Activated effector memory CD4-positive, alpha-beta T cell treated with anti-CD3 and anti-CD28 coated beads, Interleukin-2, amount 50 U/mL, for 16 hours (primary cell): Measurements from ENCODE around the gene PRX.
A peak's percentile ranks its signal among the peaks of the same experiment; 100 is the strongest.
"Not testable (repeated sequence)": the region's sequence is repeated elsewhere in the genome, so short reads cannot be mapped to it uniquely, and the experiment has no call there.

Experiments
- DNase-seq: peaks from one replicate; pipeline ENCODE4 v3.0.0-alpha.2; 2020

Gene PRX

DNA sequence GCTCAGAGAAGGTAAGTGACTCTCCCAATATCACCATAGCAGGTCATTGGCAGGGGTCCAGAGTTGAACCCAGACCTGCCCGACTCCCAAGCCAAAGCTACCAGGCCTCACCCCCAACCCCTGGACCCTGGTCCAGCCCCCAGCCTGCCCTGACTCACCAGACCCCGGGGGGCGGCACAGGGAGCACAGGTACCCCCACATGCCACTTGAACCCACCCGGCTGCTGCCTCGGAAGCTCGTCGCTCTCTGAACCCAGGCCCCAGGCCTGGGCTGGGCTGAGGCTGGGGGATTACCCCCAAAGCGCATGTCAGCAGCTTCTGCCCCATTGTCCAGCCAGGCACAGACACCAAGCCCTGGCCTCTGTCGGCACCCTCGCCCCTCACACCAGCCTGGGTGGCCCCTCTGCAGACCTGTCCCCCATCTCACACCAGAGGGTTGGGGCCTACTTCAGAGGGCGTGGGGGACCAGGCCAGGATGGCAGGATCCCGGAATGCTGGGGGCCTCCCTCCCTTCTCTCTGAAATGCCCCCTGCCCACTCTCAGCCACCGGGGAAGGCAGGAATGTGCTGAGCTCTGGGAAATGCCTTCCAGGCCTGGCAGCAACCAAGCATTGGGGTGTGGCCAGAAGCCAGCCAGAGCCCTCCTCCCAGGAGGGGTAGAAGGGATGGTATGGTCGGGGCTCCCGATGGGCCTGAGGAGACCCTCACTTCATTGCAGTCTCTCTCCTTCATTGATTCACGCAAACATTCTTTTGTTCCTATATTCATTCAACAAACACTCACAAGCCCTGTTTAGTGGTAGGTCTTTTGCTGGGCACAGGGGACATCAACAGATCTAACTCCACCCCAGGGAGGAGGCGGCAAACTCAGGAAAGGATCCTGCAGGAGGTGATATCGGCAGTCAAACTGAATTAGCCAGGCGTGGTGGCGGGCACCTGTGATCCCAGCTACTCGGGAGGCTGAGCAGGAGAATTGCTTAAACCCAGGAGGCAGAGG, 1.7 kb upstream of the PRX start:
- no peak for DNase-seq

DNA sequence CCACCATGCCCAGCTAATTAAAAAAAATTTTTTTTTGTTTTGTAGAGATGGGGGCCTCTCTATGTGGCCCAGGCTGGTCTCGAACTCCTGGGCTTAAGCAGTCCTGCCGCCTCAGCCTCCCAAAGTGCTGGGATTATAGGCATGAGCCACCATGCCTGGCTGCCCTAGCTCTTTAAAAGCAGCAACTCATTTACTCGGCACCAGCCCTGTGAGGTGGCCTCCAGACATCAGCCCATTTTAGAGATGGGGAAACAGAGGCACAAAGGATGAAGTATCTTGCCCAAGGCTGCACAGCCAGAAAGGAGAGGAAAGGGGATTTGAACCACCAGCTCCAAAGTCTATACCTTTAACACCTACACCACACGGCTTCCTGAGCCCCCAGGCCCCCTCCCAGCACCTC, 312 bp downstream of the PRX start:
- no peak for DNase-seq

DNA sequence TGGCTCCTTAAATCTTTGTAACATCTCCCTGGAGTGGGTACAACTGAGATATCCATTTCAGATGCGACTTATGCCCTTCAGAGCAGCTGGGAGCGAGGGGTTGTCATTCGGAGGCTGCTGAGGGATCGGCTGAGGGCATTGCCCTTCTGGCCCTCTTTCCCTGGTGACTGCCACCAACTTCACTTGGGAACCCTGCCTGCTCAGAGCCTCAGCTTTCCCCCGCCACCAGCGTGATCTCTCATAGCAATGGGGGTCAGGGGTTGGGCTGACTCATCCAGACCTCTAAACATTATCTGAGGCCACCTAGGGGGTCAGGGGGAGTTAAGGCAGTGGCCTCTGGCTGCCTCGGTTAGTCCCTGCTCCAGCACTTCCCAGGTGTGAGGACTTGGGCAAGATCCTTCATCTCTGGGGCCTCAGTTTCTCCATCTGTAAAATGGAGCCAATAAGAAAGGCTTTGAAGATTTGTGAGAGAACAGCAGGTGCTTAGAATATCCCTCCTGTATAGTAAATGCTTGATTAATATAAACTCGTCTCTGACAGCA, 1.1 kb downstream of the PRX start:
- DNase-seq, result no peak

DNA sequence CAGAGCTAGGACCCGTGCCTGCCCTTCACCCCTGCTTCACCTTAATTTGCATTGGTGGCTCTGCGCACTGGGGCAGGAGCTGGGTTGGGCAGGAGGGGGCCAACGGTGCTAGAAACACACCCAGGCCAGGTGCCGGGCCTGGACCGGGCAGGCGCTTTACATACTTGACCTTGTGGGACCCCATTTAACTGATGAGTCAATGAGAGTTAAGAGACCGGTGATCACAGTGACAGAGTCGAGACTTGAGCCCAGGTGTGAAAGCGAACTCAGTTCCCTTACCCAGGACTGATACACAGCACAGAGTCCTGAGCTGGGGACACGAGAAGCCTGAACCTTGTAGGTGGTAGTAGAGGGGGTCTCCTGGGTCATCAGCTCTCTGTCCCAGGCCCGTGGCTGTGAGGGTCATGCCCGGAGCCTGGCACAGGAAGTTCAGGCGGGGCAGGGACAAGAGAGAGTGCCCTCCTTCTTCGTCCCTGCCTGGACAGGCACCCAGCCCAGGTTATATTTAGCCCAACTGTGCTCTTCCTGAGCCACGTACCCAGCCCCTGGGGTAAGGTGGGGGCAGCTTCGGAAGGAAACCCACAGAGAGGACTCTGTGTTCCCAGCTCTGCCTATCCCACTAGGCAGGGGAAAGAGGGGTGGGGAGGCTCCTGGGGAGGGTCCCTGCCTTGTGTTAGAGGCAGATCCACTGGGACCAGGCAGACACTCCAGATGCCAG, 1.9 kb downstream of the PRX start:
- DNase-seq, result no peak

DNA sequence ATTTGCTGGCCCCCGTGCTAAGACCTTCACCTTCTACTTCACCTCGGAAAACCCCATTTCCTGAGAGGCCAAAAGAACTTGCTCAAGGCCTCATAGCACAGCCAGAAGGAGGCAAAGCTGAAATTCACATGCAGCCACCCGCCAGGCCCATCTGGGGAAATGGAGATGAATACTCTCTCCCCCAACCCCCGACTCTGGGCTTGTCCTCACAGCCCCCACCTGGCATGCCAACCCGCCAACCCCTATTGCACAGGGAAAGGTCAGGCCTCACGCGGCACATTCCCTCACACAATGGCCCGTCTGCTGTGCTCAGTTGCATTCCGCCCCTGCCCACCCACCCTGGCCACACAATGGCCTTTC, 3.2 kb downstream of the PRX start:
- DNase-seq, result no peak

DNA sequence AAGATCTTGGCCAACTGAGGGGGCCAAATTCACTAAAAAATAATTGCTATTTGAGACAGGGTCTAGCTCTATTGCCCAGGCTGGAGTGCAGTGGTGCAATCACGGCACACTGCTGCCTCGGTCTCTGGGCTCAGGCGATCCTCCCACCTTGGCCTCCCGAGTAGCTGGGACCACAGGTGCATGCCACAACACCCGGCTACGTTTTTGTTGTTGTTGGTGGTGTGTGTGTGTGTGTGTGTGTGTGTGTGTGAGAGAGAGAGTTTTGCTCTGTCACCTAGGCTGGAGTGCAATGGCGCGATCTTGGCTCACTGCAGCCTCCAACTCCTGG, 4.6 kb downstream of the PRX start:
- DNase-seq, result not testable (repeated sequence)

DNA sequence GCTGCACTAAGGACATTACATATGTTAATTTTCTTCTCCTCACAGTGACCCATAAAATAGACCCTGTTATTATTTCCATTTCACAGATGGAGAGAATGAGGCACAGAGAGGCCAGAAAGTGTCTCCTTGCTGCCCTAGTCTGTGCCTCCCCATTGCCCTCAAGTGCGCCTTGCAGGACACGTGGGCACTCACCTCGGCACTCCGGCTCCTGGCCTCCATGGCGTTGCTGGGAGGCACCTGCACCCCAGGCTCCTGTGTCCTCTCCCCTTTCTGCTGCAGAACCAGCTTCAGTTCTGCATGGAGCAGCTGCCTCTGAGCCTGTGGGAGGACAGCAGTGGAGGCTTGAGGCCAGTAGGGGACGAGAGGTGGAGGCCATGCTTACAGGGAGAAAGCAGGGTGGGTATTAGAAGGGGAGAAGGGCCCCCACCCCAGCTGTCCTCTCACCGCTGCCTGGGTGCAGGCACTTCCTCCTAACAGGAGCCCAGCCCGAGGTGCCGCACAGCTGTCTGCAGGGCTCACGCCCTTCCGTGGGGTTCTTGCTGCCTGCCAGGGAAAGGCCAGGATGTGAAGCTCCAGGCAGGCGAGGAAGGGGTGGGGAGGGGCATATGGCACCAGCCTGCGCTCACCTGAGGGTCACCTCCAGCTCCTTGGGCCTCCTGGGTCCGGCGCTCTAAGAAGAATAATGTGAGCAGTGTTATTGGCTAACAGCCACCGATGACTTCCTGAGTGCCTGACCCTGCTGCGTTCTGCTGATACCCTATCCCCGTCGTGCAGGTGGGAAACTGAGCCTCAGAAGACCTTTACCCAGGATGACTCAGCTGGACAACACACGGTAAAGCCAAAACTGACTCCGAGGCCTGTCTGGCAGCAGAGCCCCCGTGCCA, 5.2 kb downstream of the PRX start:
- DNase-seq, result no peak

DNA sequence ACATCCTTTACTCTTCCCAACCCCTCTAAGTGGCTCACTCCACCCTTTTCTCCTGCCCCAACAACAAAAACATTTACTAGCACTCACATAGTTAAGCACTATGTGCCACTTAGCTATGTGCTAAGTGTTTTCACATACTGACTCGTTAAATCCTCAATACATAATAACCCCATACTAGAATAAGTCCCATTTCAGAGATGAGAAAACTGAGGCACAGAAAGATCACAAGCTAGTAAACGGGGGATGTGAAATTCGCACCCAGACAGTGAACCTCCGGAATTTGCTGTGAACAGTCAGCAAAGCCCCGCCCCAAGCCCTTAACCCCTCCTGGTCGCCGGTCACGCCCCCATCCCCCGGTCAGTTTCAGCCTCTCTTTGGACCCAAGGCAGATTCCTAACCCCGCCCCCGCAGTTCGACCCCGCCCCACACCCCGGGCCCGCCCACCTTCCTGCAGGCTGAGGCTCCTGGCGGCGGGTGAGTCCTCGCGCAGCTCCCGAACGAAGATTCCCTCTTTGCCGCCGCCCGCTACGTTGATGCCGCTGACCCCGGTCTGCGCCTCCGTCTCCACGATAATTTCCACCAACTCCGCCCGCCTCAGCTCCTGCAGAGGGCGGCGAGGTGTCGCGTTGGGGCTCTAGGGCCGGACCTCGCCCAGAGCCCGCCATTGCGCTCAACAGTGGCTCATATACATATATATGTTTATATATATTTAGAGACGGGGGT, 9.8 kb downstream of the PRX start:
- peak; percentile 89 for DNase-seq

DNA sequence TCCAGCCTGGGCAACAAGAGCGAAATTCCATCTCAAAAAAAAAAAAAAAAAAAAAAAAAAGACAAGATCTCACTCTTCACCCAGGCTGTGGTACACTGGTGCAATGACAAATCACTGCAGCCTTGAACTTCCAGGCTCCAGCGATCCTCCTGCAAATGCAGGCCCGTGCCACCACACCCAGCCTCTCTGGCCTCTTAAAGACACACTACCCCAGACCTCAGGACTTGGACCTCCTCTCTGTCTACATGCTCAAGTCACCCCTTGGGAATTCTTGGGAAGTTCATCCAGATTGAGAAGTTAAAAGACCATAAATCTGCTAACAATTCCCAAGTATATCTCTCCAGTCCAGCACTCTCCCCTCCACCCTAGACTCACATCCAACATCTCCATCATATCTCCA, 12.6 kb downstream of the PRX start:
- DNase-seq, result no peak

DNA sequence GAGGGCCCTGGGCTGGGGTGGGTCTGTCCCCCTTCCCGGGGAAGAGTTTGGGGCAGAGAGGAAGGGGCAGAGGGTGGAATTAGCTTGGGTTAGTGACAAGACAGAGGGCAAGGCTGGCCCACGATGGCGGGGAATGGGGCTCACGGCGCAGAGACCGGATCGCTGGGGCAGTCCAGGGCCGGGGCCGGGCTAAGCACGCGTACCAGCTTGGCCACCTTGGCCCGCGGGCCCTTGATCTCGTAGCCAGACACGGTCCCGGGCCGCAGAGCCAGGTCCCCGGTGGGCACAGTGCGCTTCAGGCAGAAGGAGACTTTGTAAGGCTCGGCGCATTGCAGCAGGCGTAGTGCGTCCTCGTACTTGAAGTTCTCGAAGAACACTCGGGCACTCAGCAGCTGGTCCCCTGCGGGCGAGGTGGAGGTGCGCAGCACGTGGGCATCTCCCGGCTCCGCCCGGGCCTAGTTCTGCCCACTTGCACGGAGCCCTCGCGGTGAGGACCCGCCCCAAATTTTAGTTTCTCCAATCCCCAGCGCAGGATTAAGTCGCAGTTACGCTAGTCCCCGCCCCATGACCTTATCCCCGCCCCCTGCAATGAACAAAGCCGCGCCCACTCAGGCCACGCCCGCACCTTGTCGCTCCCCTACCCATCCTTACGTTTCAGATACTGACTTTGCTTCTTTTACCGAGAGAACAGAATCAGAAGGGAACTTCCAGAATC, 14.6 kb downstream of the PRX start:
- peak; percentile 81 for DNase-seq

DNA sequence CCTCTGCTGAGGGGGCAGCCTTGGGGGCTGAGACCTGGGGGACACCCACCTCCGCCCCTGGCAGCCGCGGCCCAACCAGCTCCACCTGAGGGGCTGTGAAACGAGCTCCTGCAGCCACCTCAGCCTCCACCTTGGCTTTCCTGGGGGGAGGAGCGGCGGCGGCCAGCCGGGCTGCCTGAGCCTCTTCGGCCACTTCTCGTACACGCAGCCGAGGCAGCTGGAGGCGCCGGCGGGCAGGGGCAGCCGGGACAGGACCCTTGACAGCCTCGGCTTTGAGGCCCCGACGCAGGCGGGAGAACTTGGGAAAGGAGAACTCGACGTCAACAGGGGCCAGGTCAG, 15.6 kb downstream of the PRX start:
- no peak for DNase-seq

DNA sequence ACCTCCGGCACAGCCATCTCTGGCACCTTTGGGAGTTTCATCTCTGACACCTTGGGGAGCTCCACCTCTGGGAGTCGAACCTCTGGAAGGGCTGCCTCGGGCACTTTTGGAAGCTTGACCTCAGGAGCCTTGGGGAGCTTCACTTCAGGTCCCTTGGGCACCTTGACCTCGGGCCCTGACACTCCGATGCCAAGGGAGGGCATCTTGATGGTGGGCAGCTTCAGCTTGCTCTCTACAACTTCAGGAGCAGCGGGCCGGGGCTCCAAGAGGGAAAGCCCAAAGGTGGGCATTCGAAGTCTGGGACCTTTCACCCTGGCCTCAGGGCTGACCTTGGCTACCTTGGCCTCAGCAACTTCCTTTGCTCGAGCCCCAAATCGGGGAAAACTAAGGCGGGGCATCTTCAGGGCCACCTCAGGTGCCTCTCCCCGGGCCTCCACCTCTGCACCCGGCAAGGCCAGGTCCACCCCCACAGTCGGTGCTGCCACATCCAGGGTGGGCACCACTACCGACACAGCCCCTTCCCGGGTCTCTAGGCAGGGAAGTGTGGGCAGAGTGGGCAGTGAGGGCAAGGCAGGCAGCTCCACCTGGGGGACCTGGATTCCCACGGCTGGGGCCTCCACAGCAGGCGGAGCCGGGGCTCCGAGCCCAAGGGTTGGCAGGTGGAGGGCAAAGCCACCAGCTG, 16.2 kb downstream of the PRX start:
- no peak for DNase-seq

DNA sequence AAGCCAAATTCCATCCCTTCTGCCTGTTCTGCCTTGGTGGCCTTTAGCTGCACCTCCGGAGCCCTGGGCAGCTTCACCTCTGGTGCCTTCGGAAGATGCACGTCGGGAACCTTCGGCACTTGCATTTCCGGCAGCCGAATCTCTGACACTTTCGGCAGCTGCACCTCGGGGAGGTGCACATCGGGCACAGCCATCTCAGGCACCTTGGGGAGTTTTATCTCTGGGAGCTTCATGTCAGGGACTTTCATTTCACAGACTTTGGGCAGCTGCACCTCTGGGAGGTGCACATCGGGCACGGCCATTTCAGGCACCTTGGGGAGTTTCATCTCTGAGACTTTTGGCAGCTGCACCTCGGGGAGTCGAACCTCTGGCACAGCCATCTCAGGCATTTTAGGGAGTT, 17.2 kb downstream of the PRX start:
- DNase-seq, result no peak

DNA sequence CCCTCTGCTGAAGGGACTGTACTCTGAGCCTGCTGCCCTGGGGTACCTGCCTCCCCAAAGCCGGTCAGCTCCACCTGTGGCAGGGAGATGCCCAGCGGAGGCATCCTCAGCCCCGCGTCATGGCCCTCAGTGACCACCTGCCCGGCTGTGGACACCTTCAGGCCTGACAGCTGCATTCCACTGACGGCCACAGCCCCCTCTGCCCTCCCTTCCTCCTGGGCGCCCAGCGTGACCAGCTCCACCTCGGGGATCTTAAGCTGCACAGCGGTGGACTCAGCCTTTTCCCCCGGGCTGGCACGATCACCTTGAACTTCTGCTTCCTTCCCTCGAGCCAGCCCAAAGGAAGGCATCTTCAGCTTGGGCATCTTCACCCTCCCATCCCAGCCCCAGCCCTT, 18.4 kb downstream of the PRX start:
- no peak for DNase-seq

DNA sequence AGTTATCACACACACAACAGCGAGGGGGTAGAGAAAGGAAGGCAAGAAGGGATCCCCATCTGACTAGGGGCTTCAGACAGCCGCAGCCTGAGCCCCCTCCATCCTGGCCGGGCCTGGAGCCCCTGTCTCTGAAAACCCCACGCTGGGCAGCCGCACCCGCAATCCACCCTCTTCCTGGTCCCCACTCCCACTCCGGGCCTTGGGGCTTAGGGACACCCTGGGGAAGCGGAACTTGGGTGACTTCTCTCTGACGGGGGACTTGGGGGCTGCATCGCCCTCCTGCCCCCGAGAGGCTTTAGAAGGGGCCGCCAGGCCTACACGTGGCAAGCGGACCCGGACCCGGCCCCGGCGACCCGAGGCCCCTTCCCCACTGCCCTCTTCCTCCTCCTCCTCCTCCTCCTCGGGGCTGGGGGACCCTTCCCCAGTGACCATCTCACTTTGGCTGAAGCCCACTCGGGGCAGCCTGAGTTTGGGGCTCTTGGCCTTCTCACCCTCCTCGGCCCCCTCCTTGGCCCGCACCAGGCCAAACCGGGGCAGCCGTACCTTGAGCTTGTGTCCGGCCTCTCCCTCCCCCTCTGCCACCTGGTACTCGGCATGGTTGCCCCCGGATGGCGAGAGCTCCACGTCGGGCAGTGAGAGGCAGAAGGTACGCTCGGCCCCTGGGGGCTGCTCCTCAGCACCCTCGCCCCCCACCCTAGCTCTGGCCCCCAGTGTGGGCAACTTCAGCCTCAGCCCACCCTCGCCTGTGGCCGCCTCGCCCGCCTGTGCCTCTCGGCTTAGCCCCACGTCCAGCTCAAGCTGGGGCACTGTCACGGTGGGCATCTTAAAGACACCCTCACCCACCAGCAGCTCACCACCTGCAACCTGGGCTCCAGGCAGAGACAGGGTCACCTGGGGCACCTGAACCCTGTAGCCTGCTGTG, 19.0 kb downstream of the PRX start:
- no peak for DNase-seq

DNA sequence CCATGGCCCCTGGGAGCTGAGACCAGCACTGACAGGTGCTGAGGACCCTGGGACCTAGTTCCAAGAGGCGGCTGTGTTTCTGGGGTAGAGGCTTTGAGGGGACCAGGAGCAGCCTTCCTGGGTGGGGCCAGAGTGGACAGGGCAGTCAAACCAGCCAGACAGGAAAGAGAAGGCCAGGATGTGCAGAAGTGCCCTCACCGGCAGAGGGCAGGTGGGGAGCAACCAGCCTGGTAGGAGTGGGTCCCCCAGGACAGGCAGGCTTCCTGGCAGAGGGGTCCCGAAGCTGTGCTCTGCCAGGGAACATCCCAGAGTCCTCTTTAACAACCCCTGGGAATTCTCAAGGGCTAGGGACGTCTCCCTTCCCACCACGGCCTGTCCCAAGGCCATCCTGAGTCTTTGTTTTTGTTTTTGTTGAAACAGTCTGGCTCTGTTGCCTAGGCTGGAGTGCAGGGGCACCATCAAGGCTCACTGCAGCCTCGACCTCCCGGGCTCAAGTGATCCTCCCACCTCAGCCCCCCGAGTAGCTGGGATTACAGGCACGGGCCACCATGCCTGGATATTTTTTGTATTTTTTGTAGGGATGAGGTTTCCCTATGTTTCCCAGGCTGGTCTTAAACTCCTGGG, 20.2 kb downstream of the PRX start:
- no peak for DNase-seq

DNA sequence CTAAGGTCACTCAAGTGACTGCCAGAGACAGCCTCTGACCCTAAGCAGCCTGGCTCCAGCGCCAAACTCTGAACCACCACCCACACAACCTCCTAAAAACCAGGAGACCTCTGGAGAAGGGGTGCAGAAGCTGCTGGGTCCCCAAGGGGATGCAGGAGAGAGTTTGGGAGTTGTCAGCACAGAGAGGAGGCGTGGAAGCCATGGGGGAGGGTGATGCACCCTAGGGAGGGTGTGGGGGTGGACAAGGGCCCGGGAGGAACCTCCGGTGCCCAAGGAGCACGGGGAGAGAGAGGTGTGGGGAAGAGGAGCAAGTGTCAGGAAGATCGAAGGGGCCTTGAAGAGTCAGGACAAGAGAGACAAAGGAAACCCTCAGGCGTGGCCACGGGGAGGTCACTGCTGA, 21.1 kb downstream of the PRX start:
- no peak for DNase-seq

DNA sequence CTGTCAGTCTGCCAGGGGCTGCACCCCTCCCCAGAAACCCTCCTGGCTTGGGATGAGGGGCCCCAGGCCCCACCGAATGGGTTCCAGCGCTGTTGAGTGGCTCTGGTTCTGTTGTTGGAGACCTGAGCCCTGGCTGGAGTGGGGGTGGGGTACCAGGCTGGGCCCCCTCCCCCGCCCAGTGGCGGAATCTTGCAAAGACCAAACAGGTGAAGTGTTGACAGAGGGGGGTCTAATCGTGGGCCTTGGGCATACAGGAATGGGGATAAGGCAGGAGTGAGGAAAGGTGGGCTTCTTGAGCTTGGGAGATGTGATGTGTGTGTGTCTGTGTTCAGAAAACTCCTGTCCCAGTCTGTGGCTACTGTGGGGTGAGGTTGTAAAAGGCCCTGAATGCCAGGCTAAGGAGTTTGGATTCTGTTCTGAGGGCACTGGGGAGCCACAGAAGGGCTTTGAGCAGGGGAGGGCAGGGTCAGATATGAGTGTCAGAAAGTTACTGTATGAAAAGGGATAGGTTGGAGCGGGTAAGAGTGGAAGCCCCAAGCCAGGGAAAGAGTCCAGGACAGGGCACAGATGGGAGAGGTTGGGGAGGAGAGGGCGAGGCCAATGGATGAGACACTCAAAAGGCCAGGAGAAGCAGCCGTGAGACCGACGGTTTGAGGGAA, 23.0 kb downstream of the PRX start, which contains the start of gene HIPK4:
Gene HIPK4, minus strand, starts transcription at position 98 of the 659 bp plus-strand sequence. CDS start 279 bp downstream, outside the sequence.
- DNase-seq, result no peak
